GM21576 (cell line): ENCODE measurements around the gene SLC6A18.

Experiments used
- ATAC-seq: cut with Tn5 transposase; IDR thresholded peaks from one replicate; pipeline ENCODE4 v1.9.1; 2021; ENCODE audit warnings: mild to moderate bottlenecking, moderate library complexity; ENCODE audit not compliant: unreplicated experiment

The SLC6A18 gene

GRCh38 chr5:1214163-1214935, 10.8 kb upstream of the SLC6A18 start:
- ATAC-seq = no peak

GRCh38 chr5:1214936-1215220, 10.3 kb upstream of the SLC6A18 start:
- ATAC-seq = no peak

- ATAC-seq = no peak
These were observed 9.7 kb upstream of the SLC6A18 start for GRCh38 chr5:1215320-1216096.

GRCh38 chr5:1216211-1216917, 8.8 kb upstream of the SLC6A18 start:
- ATAC-seq = no peak

- no peak for ATAC-seq
These were observed 8.3 kb upstream of the SLC6A18 start for GRCh38 chr5:1216918-1217295.

- ATAC-seq = no peak
These were observed 7.5 kb upstream of the SLC6A18 start for GRCh38 chr5:1217596-1218206.

GRCh38 chr5:1218351-1219080, 6.7 kb upstream of the SLC6A18 start:
- no peak for ATAC-seq

DNA sequence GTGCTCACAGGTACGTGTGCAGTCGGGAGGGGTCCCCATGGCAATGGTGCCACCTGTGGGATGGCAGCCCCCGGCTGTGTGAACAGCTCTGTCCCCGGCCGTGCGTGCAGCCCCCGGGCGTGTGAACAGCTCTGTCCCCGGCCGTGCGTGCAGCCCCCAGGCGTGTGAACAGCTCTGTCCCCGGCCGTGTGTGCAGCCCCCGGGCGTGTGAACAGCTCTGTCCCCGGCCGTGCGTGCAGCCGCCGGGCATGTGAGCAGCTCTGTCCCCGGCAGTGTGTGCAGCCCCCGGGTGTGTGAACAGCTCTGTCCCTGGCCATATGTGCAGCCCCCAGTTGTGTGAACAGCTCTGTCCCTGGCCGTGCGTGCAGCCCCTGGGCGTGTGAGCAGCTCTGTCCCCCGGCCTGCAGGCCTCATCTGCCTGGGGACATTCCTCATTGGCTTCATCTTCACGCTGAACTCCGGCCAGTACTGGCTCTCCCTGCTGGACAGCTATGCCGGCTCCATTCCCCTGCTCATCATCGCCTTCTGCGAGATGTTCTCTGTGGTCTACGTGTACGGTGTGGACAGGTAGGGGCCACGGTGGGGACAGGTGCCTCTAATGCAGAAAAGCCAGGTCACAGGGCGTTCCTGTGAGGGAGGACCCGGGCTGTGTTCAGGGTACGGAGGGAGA, 5.9 kb upstream of the SLC6A18 start:
- no peak for ATAC-seq

DNA sequence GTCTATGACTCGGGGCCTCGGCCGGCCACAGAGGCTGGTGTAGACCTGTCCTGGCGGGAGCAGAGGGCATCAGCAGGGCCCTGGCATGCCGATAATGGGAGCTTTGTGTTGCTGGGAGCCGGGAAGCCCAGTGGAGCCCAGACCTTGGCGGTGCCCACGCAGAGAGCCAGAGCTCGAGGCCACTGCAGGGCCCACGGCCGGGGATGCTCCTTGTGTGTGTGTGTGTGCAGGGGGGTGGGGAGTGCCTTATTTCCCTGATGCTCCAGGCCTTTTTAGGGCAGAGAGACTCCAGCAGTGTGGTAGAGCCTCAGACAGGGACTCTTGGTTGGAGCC, 5.4 kb upstream of the SLC6A18 start:
- no peak for ATAC-seq

GRCh38 chr5:1220351-1220750, 4.8 kb upstream of the SLC6A18 start:
- no peak for ATAC-seq

DNA sequence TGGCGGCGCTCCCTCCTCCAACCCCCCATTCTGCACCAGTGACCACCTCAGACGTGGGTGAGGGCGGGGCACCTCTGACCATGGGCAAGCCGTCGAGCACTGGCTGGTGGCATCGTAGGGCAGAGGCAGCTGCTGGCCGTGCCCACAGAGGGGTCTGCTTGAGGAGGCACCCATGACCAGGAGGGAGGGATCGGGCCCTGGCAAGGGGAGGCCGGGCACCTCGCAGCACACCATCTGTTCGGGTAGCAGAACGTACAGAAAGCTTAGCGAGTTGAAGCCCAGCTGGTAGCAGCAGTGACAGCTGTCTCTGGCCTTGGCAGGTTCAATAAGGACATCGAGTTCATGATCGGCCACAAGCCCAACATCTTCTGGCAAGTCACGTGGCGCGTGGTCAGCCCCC, 4.3 kb upstream of the SLC6A18 start:
- no peak for ATAC-seq

DNA sequence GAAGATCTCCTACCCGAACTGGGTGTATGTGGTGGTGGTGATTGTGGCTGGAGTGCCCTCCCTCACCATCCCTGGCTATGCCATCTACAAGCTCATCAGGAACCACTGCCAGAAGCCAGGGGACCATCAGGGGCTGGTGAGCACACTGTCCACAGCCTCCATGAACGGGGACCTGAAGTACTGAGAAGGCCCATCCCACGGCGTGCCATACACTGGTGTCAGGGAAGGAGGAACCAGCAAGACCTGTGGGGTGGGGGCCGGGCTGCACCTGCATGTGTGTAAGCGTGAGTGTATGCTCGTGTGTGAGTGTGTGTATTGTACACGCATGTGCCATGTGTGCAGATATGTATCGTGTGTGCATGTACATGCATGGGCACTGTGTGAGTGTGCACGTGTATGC, 3.5 kb upstream of the SLC6A18 start:
- ATAC-seq = no peak

DNA sequence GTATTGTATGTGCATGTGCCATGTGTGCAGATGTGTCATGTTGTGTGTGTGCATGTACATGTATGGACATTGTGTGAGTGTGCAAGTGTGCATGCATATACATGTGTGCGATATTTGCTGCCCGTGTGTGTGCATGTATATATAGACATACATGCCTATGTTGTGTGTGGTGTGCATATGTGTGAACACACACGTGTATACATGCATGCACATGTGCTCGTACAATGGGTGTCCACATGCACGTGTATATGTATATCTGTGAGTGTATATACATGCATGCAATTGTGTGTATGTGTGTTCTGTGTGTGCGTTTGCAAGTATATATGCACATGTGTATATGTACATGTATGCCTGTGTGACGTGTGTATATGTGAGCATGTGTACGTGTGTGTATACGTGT, 3.0 kb upstream of the SLC6A18 start:
- ATAC-seq = no peak

DNA sequence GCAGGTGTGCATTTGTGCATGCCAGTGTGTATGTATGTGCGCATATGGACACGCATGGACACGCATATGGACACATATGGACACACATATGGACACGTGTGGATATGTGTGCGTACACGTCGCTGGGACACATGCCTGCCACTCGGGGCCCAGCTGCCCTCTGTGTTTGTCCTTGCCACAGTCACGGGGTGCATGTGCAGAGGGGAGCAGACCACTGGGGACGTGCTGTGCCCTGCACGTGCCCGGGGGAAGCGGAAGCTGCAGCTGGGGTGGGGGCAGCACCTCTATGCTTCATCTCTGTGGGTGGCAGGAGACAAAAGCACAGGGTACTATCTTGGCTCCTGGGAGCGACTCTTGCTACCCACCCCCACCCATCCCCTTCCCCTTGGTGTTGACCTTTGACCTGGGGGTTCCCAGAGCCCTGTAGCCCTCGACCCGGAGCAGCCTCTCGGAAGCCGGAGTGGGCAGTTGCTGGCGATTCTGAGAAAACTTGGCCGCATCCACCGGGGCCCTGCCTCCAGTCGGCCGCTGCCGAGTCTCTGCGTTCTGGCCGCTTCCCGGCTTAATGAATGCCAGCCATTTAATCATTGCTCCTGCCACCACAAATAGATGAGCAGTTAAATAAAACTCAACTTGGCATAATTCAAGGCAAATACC, 2.4 kb upstream of the SLC6A18 start:
- ATAC-seq = no peak

DNA sequence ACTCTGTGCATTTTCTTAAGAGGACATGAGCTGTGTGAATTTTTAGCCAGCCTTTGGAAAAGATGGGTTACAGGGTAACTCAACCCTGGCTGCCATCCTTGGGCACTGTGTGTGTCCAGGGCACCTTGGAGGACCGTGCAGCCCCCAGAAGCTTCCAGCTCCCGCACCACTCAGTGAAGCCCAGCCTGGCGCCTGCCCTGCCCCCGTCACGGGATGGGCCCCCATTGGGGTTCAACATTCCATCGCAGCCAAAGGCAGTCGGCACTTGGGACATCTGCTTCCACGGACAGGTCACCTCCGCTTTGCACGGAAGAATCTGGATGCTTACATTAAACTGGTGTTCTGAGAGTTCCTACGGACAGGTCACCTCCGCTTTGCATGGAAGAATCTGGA, 1.9 kb upstream of the SLC6A18 start:
- no peak for ATAC-seq

- ATAC-seq = no peak
These were observed 550 bp upstream of the SLC6A18 start for GRCh38 chr5:1224631-1225030.

DNA sequence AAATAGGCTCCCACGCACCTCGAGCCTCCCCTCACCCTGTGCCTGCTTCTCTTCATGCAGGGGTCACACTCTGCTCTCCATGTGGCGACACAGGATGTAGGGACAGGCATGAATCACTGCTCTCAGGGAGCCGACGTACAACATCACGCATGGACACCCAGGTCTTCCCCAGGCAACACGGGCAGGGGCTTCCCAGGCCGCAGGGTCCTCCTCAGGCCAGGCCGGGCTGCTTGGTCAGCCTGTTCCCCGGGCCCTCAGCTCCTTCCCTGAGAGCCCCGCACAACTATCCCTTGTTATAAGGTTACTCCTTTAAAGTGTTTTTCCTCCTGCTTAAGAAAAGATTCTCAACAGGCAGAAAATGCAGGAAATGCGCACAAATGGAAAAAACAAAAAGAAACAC, 1.1 kb downstream of the SLC6A18 start:
- no peak for ATAC-seq

- no peak for ATAC-seq
These were observed 1.8 kb downstream of the SLC6A18 start for GRCh38 chr5:1226839-1227581.

GRCh38 chr5:1227667-1228066, 2.5 kb downstream of the SLC6A18 start:
- no peak for ATAC-seq
